ENCODE results near the gene ACSL1. TPM values are rescaled to one million over a fixed set of nuclear protein-coding genes. Genes with fewer than 3 reads are reported as not detected.
A peak's percentile ranks its signal among the peaks of the same experiment; 100 is the strongest.

Gene ACSL1
- total RNA-seq (2014; rRNA removed) (20.0 and 22.9 TPM in 2 replicates), Bru-seq, nascent RNA (percentile 48 among the genes with signal in this experiment), BruChase-seq, experiment 1, labeled RNA remaining after a 6-hour chase (percentile 52 among the genes with signal in this experiment), BruChase-seq, experiment 2, labeled RNA remaining after a 2-hour chase (percentile 52 among the genes with signal in this experiment)
- long read RNA-seq, transcript ACSL1-201 (21 exons, 3,832 nt): major isoform, 38 of 56 reads
- long read RNA-seq, partial matches to known transcripts: 3 of 56 reads
- long read RNA-seq, other reads (novel, unspliced or antisense): 11 of 56 reads

- intact Hi-C loops (cut with micrococcal nuclease): loop anchor here (2.0 to 5.0 kb wide), 2 partner anchors 17 to 354 kb away; partner anchors contain the start of gene IRF2
- Histone ChIP-seq H3K27me3 (ENCODE audit: low read length) (no peaks in the 10 kb centered on the region), H3K9ac (ENCODE audit: low read length) (peak within 1 kb of the TSS; percentile 56), H3K9me3 (ENCODE audit: low read length) (no peaks in the 10 kb centered on the region), H3F3A (ENCODE audit: low read length, unreplicated experiment) (no peaks in the 10 kb centered on the region), H3K4me2 (ENCODE audit: low read length) (peak within 1 kb of the TSS; percentile 95), H3K27ac (ENCODE audit: low read length) (no peak within 1 kb of the TSS), H3K4me3 (ENCODE audit: low read length) (peak within 1 kb of the TSS; percentile 80), H3K79me2 (ENCODE audit: low read length) (peaks cover 41% of the 10 kb centered on the region), H3K4me1 (ENCODE audit: insufficient read depth, low read length) (peaks cover 14% of the 10 kb centered on the region), H3K9me2 (replicated peaks; ENCODE audit: low read length) (no peaks in the 10 kb centered on the region), H3K36me3 (ENCODE audit: low read depth, low read length) (no peaks in the 10 kb centered on the region), H2AFZ (ENCODE audit: low read length) (peak within 1 kb of the TSS; percentile 81), H4K20me1 (ENCODE audit: low read length) (no peaks in the 10 kb centered on the region)
- peak; percentile 75 for ATAC-seq
- peak; percentile 58 for DNase-seq
- BruUV-seq (replicated peaks): no TSS peak
- TF ChIP-seq CTCF (conservative IDR thresholded peaks at IDR 0.05; ENCODE audit: low read depth, low read length) (no peak), EZH2 (IDR thresholded peaks at IDR 0.05; ENCODE audit: low read length, unreplicated experiment) (no peak), EZH2phosphoT487 (IDR thresholded peaks at IDR 0.05; ENCODE audit: borderline replicate concordance, low read length) (peak; percentile 66; the same call in 1 of the 2 replicates)
- ChIA-PET CTCF (no interaction called here), POLR2A (ENCODE audit: unreplicated experiment) (no interaction called here)
Observed at GRCh38 chr4:184825896-184826690, at the start of gene ACSL1. ACSL1 (minus strand) TSS chr4:184825968; CDS start chr4:184803514, 22,454 bp downstream.

- Histone ChIP-seq H3F3A (ENCODE audit: low read length, unreplicated experiment) (no peaks in the 10 kb centered on the region), H3K4me1 (ENCODE audit: insufficient read depth, low read length) (no peaks in the 10 kb centered on the region), H3K27me3 (ENCODE audit: low read length) (no peaks in the 10 kb centered on the region; the same call in 1 of the 2 replicates), H3K9me2 (replicated peaks; ENCODE audit: low read length) (no peaks in the 10 kb centered on the region), H3K9me3 (ENCODE audit: low read length) (no peaks in the 10 kb centered on the region), H3K79me2 (ENCODE audit: low read length) (no peaks in the 10 kb centered on the region), H2AFZ (ENCODE audit: low read length) (no peak overlapping the region), H3K36me3 (ENCODE audit: low read depth, low read length) (no peaks in the 10 kb centered on the region), H4K20me1 (ENCODE audit: low read length) (no peaks in the 10 kb centered on the region), H3K4me3 (ENCODE audit: low read length) (no peak overlapping the region), H3K27ac (ENCODE audit: low read length) (no peak overlapping the region), H3K9ac (ENCODE audit: low read length) (no peak overlapping the region), H3K4me2 (ENCODE audit: low read length) (no peak overlapping the region)
- no peak for ATAC-seq
- intact Hi-C loops (cut with micrococcal nuclease): no loop called here
- ChIA-PET CTCF (no interaction called here), POLR2A (ENCODE audit: unreplicated experiment) (no interaction called here)
- DNase-seq: no peak
- TF ChIP-seq CTCF (conservative IDR thresholded peaks at IDR 0.05; ENCODE audit: low read depth, low read length): no peak
- no peak for TF ChIP-seq EZH2 (IDR thresholded peaks at IDR 0.05; ENCODE audit: low read length, unreplicated experiment)
- no peak for TF ChIP-seq EZH2phosphoT487 (IDR thresholded peaks at IDR 0.05; ENCODE audit: borderline replicate concordance, low read length)
- BruUV-seq (replicated peaks): no TSS peak
Observed at GRCh38 chr4:184873054-184873453, 47.3 kb upstream of the ACSL1 start.
